Femur (tissue), 1 donor: Measurements from ENCODE around the gene HCN3.
"Not testable (repeated sequence)": the region's sequence is repeated elsewhere in the genome, so short reads cannot be mapped to it uniquely, and the experiment has no call there.

ENCODE experiments used
- DNase-seq: peaks from one replicate; pipeline ENCODE4 v3.0.0-alpha.2; 2017

The HCN3 gene

DNA sequence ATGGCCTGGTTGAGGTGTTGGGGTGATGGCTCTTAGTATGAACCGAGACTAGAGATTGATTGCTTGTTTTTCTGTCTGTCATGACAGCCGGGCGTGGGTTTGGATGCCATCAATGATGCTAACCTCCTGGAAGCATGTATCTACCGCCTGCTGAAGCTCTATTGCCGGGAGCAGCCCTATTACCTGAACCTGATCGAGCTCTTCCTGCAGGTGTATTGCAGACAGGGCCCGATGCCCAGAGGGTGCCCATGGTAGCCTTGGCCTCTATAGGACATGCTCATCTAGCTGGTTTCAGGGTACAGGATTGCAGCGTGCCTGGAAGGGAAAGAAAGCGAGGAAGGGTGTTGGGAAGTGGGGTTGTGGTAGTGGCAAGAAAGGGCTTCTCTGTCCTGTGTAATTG, 40.8 kb downstream of the HCN3 start:
- no peak for DNase-seq

GRCh38 chr1:155319536-155319935, 42.3 kb downstream of the HCN3 start:
- DNase-seq, result no peak

DNA sequence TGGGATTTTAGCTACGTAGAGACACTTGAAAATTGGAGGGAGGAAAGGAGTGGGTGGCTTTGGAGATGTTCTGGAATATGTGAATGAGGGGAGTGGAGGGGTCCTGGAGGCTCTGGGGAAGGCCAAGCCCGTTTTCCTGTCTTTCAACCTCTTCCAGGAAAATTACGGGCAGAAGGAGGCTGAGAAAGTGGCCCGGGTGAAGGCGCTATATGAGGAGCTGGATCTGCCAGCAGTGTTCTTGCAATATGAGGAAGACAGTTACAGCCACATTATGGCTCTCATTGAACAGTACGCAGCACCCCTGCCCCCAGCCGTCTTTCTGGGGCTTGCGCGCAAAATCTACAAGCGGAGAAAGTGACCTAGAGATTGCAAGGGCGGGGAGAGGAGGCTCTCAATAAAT, 43.0 kb downstream of the HCN3 start:
- no peak for DNase-seq

DNA sequence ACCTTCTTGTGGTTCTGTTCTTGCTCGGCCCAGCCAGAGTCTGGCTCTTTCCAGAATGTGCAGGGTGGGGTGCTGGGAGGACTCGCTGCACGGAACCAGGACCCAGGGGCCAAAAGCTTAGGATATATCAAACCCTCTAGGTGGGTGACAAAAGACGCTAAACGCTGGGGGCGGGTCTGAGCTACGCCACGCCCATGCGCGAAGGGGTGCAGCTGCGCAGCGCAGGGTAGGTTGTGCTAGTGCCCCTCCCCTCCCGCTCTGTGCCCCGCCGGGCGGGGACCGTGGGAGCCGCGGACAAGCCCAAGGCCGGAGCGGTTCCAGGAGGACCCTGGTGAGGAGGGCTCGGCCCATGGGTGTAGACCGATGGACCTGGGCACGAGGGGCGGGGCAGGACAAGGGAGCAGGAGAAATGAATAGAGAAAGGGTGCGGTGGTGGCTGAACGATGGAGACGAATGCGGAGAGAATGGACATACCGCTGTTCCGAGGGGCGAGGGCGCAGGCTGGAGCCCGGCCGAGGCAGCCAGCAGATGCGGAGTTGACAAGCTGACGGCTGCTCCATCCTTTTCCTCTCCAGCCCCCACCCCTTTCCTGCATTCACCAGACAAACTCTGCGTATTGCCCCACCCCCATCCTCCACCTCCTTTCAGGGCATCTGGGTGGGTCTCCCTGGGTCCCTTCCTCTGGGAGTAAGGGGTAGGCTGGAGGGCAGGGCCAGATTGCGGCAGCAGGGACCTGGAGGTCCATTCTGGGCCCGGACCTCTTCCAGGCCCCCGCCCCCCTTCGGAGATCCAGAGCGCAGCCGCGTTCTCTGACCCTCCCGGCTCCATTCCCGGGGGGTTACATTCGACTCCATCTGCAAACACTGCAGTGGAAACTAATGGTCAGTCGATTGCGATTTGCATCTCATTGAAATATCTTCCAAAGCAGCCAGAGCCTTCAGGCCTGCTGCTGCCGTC, 43.7 kb downstream of the HCN3 start, which contains the start of gene RUSC1:
Gene RUSC1, plus strand, starts transcription at position 234 of the 957 bp plus-strand sequence. CDS start 880 bp downstream, outside the sequence.
- DNase-seq, result peak; percentile 88

DNA sequence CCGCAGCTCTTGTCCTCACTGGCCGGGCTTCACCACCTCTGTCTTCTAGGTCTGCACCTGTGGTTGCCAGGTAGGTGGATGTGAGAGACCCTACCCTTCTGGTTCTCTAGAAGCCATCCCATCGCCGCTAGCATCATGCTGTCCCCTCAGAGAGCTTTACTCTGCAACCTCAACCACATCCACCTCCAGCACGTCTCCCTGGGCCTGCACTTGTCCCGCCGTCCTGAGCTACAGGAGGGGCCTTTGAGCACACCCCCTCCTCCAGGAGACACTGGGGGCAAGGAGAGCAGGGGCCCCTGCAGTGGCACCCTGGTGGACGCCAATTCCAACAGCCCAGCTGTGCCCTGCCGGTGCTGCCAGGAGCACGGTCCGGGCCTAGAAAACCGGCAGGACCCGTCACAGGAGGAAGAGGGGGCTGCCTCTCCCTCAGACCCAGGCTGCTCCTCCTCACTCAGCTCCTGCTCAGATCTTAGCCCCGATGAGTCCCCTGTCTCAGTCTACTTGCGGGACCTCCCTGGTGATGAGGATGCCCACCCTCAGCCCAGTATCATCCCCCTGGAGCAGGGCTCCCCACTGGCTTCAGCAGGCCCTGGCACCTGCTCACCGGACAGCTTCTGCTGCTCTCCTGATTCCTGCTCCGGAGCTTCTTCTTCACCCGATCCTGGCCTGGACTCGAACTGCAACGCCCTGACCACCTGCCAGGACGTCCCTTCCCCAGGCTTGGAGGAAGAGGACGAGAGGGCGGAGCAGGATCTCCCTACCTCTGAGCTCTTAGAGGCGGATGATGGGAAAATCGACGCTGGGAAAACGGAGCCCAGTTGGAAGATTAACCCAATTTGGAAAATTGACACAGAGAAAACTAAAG, 44.6 kb downstream of the HCN3 start:
- DNase-seq, result peak; percentile 42

- DNase-seq, result no peak
Observed at GRCh38 chr1:155322571-155322952, 45.3 kb downstream of the HCN3 start.

DNA sequence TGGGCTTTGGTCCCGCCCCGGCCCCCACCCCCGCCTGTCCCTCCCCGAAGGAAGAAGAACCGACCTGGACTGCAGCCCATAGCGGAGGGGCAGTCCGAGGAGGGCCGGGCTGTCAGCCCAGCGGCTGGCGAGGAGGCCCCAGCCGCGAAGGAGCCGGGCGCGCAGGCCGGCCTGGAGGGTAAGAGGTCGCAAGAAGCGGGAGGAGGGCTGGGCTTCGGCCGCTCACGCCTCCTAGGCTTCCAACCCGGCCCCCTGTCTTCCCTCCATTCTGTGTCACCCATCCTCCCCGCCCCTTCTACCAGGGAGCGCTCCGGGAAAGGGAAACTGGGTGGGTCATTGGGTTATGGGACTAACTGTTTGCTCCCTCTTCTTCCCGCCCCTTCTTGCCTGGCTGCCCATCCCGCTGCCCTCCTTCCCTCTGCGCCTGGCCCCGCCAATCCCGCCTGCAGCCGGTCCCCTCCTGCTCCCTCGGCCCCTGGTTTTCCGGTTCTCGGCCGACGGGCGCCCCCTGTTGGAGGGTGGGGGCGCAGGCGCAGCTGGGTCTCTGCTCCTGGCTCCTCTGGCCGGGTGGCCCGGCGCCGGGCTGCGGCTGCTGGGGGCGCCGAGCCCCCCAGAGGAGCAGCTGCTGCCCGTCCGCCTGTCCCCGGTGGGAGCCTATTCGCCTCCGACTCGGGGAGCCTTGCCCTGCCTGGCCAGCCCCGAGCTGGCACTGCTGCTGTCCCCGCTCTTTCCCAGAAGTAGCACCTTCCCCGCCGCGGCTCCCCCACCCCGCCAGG, 45.9 kb downstream of the HCN3 start:
- DNase-seq, result peak; percentile 95

DNA sequence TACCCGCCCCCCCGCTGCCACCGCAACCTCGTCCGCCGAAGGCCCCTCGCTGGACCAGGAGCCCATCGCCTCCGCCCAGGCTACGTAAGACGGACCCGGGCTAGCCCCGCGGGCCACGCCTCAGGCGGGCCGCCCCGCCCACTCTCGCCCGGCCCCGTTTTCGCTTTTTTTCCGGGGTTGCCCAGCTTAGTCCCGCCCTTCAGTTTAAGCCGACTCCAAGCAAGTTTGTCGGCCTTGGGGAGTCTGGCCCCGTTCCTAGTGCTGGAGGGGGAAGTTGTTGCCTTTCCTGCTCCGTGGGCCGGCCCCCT, 46.4 kb downstream of the HCN3 start:
- peak; percentile 95 for DNase-seq

DNA sequence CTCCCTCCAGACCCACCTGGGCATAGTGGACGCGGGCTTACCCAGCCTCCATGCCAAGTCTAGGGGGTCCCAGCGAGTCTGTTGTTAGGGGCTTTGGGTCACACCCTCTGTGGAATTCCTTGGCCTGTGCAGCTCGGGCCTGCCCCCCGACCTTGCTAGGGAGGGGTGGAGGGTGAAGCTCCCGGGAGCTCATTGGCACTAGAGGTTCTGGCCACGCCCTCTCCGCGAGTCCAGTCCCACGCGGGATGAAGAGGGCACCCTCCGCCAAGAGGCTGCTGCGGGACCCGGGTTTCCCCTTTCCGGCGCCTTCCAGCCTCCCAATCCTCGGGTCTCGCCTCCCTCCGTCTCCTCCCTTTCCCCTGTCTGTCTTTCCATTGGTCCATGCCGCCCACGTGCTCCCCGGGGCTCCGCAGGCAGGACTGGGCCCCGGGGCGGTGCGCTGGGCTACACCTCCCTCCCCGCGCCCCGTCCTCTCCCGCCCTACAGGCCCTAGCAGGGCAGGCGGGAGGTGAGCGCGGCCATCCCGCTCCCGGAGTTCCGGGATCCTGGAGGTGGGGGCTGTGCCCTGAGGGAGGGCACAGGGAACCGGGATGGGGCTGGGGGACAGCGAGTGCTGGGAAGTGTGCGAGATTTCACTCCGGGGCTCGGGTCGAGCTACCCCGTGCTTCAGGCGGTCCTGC, 46.9 kb downstream of the HCN3 start:
- peak; percentile 97 for DNase-seq

- DNase-seq, result peak; percentile 61
Observed at GRCh38 chr1:155324717-155325602, 47.7 kb downstream of the HCN3 start.

DNA sequence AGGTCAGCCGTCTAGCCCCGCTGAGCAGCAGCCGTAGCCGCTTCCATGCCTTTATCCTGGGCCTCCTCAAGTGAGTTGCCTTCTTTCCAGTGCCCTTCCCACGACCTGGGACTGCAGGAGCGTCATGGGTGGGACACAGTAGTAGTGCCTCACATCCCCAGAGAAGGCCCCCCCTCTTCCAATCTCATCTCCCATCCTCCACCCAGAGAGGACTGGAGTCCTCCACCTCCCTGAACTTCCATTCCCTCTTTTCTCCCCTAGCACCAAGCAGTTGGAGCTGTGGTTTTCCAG, 48.3 kb downstream of the HCN3 start:
- DNase-seq, result no peak

DNA sequence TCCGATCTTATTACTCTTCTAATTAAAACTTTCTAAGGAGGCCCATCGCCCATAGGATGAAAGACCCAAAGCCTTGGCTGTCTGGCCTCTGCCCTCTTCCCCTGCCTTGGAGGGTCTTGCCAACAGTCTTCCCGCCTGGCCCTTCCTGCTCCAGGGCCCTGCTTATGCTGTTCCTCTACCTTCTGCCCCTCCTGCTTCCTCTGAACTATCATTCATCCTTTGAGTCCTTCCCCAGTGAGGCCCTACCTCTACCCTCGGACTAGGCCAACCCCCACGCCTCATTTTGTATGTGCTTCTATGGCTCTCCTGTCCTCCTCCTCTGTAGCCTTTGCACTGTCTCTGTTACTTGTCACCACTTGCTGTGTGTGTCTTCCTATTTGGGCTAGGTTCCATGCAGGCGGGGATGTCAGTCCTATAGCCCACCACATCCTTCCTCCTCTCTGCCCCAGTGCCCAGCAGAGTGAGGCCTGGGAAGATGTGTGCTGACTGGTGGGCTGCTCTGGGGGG, 48.8 kb downstream of the HCN3 start:
- DNase-seq, result no peak

- no peak for DNase-seq
Observed at GRCh38 chr1:155326631-155327037, 49.4 kb downstream of the HCN3 start.

DNA sequence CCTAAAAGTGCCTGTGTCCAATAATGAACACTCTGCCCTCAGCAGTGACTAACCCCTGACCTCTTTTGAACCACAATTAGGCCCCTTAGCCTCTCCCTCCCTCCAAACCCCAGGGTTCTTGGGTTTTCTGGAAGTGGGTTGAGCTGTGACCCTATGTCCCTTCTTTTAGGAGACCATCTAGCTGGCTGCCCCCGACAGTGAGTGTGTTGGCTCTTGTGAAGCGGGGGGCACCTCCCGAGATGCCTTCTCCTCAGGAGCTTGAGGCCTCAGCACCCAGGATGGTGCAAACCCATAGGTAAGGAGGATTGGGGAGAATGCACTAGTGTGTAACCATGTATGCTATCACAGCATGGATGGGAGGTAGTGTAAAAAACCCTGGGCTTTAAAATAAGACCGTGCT, 50.7 kb downstream of the HCN3 start:
- DNase-seq, result no peak

GRCh38 chr1:155328856-155329255, 51.6 kb downstream of the HCN3 start:
- not testable (repeated sequence) for DNase-seq

DNA sequence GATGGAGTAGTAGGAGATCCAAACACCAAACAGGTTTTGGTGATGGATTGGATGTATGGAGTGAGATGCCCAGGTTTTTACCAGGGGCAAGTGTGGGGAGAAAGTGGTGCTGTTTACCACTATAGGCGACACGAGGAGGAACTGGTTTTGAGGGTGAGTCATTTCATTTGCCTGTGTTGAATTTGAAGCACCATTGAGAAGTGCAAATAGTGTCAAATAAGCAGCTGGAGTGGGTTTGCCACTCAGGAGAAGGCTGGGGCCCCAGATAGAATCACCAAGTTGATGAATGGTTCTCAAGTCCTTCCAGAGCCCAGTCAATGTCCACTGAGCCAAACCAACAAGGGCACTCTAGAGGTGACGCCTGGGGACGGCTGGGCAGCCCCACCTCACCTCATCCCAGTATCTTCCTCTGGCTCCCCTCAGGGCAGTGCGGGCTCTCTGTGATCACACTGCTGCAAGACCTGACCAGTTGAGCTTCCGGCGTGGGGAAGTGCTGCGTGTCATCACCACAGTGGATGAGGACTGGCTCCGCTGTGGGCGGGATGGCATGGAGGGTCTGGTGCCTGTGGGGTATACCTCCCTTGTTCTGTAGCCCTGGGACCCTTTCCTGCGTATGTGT, 52.8 kb downstream of the HCN3 start:
- DNase-seq, result no peak

- no peak for DNase-seq
Observed at GRCh38 chr1:155334962-155335361, 57.7 kb downstream of the HCN3 start.
